GM19099 (cell line): ENCODE measurements around the gene PDCL3.

Experiments
- POLR2A ChIP-seq: IDR thresholded peaks from 3 replicates; pipeline ENCODE4 v1.6.1; 2011; ENCODE audit warnings: low read depth; ENCODE audit not compliant: insufficient read length; ENCODE audit errors: extremely low read depth

PDCL3 gene

DNA sequence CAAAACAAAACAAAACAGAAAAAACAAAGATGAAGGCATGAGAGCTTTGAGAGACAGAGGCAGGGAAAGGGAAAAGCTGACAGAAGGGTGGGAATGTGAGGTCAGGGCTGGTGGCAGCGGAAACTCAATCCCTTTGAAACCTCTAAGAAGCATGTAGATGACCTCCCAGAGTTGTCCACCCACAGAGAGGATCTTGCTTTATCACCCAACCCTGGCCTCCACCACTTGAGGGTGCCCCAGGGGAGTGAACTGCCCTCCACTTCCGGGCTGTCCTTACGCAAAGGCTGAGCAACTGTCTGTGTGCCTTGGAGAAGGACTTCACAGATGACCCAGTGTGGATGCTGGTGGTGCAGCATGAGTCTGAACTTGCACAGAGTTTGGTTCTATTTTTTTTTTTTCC is 26.7 kb downstream of the PDCL3 start:
- no peak for TF ChIP-seq POLR2A

DNA sequence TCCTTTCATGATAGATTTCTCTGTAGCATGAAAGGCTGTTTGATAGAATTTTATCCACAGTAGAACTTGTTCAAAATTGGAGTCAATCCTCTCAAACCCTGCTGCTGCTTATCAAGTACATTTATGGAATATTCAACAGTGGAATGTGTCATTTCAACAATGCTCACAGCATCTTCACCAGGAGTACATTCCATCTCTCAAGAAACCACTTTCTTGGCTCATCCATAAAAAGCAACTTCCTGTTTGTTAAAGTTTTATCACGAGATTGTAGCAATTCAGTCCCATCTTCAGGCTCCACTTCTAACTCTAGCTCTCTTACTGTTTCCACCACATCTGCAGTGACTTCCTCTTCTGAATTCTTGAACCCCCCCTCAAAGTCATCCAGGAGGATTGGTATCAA is 29.4 kb downstream of the PDCL3 start:
- no peak for TF ChIP-seq POLR2A

DNA sequence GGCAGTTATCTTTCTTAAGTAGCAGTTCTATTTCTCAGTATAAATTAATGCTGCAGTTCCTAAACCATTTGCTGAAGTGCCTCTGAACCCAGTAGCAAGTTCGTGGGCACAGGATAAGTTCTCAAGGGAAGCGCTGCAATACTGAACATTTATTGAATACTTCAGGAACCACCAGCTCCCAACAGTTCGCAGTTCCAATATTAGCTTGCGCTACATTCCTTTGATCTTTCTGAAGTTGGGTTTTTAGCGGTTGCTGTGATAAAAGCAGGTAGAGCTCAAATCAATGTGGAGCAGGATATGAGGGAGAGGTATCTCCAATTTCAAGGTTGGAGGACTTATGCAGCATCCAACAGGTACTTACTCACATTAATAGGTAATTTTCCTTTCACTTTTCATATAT is 33.7 kb downstream of the PDCL3 start:
- TF ChIP-seq POLR2A, result no peak

- no peak for TF ChIP-seq POLR2A
Observed at GRCh38 chr2:100599566-100599965, 36.8 kb downstream of the PDCL3 start.

DNA sequence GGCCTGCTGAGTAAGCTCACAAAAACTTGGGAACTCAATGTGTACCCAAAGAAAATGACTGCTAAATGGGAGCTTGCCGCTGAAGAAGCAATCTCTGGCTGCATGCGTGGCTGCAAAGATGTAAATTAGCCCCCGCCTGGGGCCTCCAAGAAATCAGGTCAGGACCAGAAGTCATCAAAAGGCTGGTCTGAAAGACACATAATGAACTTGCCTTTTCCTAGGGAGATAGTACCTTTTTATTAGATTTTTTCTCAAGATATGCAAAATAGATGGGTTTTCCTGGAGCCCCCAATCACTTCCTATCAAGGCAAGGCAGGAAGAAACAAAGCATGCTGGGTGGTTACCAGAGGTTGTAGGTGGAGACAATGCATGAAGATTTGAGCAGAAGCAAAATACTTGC is 38.9 kb downstream of the PDCL3 start:
- no peak for TF ChIP-seq POLR2A

DNA sequence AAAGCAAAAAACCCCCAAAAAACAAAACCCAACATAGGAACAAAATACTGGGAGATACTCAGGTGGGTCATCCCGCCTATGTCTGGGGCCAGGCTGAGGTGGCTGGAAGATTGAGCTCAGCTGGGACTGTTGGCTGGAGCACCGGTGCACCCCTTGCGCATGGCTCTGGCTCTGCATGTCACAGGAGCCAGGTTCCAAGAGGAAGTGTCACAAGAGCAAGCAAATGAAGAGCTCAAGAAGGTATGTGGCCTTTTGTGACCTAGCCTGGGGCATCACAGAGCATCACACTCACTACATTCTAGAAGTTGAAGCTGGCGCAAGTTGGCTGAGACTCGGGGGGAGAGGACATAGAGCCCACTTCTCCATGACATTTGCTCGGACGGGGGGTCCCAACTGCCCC is 40.6 kb downstream of the PDCL3 start:
- TF ChIP-seq POLR2A, result no peak

GRCh38 chr2:100603948-100604633 is 41.3 kb downstream of the PDCL3 start:
- no peak for TF ChIP-seq POLR2A

- no peak for TF ChIP-seq POLR2A
Observed at GRCh38 chr2:100606332-100606725, 43.5 kb downstream of the PDCL3 start.

GRCh38 chr2:100606726-100607343 is 44.0 kb downstream of the PDCL3 start:
- TF ChIP-seq POLR2A, result no peak

DNA sequence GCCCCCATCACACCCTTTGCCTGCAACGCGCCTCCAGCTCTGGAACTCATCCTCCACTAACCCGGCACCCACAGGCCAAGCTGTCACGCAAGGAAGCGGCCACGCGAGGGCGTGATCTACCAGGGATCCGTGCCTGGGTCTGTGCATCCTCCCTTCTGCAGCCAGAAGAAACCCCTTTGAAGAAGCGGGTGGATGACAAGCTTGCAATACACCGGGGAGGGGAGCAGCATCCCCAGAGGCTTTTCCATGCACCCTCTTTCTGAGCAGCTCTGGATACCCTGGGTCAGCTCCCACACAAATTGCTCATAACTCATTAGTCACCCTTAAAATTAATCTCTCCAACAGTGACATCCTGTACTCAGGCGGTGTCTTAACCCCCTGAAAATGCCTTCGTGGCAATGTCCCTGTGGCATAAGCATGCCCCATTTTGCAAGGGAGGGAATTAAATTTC is 47.6 kb downstream of the PDCL3 start:
- no peak for TF ChIP-seq POLR2A

- no peak for TF ChIP-seq POLR2A
Observed at GRCh38 chr2:100611079-100612029, 48.6 kb downstream of the PDCL3 start.

DNA sequence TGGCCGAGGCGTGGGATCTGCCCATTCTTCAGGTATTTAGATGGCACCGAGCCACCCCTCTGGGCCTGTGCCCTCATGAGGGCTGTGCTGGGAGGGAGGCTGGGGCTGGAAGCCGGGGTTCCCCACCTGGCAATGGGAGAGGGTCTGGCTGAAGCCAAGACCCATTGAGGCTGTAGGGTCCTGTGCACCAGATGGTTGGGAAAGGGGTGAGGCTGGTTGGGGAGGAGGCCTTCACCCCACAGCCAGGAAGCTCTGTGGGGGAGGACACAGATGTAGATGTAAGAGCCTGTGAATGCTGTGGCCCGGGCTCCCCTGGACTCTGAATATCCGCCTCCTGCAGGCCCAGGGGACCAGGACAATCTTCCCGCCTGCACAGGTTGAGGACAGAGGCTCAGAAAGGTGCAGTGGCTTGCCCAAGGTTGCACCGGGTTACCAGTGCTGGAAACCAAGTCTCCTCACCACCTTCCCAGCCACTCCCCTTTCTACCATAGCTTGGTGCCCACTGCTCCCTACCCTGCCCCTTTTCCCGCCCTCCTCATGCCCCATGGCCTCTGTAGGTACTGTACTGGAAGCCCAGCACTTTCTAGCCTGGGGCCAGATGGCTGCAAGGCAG is 49.7 kb downstream of the PDCL3 start:
- TF ChIP-seq POLR2A, result no peak

- TF ChIP-seq POLR2A, result no peak
Observed at GRCh38 chr2:100613719-100614118, 50.9 kb downstream of the PDCL3 start.

GRCh38 chr2:100614455-100615000 is 51.7 kb downstream of the PDCL3 start:
- no peak for TF ChIP-seq POLR2A

- no peak for TF ChIP-seq POLR2A
Observed at GRCh38 chr2:100615471-100615870, 52.7 kb downstream of the PDCL3 start.
